ENCODE results near the gene NR6A1. TPM values are rescaled to one million over a fixed set of nuclear protein-coding genes. Genes with fewer than 3 reads are reported as not detected.

NR6A1 gene
- polyA plus RNA-seq, 4 donors = 0.66 to 1.9 (median 1.3) TPM

DNA sequence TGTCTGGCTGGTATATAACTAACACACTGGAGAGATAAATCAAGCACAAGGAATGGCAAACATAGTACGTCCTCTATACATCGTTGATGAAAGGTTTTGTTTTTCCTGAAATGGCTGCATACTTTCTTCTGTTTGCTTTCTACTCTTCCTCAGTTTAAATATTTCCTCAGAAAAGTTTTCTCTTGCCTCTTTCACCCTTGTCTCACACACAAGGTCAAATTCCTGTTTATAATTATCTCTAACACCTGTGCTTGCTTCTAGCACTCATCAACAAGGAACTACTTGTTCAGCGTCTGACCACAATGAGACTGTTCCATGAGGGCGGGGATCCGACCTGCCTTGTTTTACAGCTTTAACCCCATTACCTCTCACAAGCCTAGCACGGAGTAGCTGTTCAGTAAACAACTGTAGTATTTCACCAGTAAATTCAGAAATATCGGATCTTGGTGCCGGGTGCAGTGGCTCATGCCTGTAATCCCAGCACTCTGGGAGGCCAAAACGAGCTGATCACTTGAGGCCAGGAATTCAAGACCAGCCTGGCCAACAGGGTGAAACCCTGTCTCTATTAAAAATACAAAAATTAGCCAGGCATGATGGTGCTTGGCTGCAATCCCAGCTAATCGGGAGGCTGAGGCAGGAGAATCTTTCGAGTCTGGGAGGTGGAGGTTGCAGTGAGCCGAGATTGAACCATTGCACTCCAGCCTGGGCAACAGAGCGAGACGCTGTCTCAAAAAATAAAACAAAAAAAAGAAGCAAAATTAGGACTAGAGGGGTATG lies 37.0 kb downstream of the NR6A1 start:
- no peak for DNase-seq (ENCODE audit: low read depth in 4 of 4, low spot score in 2 of 4)

GRCh38 chr9:124730772-124731171 lies 40.3 kb downstream of the NR6A1 start:
- no peak for DNase-seq (ENCODE audit: low read depth in 4 of 4, low spot score in 2 of 4)

- no peak for DNase-seq (ENCODE audit: low read depth in 4 of 4, low spot score in 2 of 4)
These were observed 44.2 kb downstream of the NR6A1 start for GRCh38 chr9:124726886-124727285.

DNA sequence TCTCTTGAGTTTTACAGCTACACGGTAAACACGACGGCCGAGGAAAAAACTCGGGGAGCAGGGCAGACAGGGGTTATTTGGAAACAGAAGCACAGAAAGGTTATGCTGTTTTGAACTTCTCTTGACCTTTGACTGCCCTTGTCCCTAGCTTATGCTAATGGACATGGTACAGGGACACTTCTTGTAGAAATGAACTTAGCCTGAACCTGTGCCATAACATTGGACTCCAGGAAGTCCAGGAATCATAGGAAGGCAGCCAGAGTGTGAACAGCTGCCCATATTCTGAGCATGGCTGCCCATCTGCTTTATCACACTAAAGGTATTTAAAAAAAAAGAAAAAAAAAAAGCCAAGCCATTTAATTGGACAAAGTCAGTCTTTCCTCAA lies 46.1 kb downstream of the NR6A1 start:
- no peak for DNase-seq (ENCODE audit: low read depth in 4 of 4, low spot score in 2 of 4)

- no peak for DNase-seq (ENCODE audit: low read depth in 4 of 4, low spot score in 2 of 4)
These were observed 46.6 kb downstream of the NR6A1 start for GRCh38 chr9:124724415-124725067.

DNA sequence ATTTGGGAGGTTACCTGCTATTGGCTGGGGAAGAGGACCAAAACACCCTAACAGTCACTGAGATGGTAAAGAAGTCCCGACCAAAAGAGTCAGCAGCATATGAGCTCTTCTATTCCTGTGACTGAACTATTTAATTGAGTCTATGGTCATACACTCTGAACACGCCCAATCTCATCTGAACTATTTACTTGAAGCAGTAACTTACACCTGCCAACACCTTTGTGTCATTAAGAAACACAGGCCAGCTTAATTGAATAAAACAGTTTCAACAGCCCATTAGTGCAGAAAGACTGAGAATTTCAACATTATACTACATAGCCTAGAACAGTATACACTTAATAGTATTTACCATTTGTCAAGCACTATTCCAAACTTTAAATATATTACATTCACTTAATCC lies 47.8 kb downstream of the NR6A1 start:
- DNase-seq (ENCODE audit: low read depth in 4 of 4, low spot score in 2 of 4) = no peak

DNA sequence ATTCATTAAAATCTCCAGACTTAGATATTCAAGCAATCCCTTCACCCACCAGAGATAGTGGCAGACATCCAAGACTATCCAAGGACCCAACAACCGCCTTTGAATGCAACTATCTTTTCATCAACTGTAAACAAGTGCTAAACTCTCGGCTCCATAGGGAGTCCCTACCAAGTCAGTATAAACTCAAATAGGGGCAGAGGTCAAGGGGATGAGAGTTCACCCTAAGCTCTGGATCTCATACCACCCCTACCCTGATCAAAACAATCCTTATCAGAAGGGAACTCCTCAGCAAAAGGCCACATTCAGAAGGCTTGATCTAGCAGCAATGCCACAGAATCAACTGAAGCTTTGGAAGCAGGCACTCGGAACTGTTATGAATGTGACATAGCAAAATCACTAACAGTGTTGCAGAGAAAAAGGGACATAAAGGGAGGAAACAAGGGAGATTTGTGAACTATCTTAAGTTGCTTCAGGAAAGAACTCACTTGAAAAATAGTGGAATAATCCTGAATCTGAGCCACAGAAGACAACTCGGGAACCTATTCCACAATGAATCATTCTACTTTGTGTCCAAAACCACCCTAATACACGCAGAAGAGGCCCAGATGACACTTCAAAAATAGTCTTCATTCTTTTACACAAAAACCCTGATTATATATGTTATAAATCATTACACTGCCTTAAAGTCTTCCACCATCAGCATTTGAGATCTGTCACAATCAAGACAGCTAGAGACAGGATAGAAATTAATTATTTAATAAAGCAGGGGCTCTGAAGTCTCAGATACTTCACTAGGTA lies 49.8 kb downstream of the NR6A1 start:
- no peak for DNase-seq (ENCODE audit: low read depth in 4 of 4, low spot score in 2 of 4)

DNA sequence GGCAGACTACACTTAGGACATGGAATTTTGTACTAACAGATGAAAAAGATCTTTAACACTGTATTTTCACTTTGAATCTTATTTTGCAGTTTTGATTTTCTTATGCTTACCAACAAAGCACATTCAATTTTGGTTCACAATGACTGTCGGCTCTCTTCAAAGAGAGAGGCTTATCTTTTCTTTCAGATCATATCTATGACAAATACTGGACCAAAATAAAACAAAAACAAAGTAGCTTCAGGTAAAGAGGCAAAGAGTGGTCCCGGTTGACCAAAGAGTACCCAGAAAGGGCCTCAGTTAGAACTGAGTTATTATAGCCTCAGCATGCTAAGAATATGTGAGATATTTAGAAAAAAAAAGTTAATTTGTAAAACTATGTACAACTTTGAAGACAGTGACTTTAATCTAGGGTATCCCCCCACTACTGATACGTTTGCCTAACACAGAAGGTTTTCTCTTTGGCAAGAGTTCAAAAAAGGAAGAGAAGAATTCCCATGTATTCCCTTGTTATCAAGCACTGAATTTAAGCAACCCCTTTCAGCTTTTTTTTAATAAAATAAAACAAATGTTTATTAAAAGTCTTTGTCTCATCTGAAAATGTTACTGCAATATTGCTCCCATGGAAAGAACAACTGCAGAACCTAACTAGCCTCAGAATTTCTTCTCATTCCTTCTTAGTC lies 50.5 kb downstream of the NR6A1 start:
- no peak for DNase-seq (ENCODE audit: low read depth in 4 of 4, low spot score in 2 of 4)

GRCh38 chr9:124718928-124719327 lies 52.2 kb downstream of the NR6A1 start:
- no peak for DNase-seq (ENCODE audit: low read depth in 4 of 4, low spot score in 2 of 4)

DNA sequence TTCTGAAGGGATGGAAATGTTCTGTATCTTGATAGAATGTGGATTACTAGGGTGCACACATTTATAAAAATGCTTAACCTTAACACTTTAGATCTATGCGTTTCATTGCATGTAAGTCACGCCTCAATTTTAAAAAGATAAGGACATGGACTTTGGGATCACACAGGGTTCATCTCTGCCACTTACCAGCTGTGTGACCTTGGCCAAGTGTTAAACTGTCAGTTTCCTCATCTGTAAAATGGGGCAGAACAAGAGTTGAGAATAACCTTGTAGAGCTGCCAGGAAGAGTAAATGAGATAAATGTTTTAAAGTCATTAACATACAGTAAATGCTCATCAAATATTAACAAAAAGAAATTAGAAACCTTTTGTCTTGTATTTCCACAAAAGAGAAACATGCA lies 53.5 kb downstream of the NR6A1 start:
- DNase-seq (ENCODE audit: low read depth in 4 of 4, low spot score in 2 of 4) = no peak

DNA sequence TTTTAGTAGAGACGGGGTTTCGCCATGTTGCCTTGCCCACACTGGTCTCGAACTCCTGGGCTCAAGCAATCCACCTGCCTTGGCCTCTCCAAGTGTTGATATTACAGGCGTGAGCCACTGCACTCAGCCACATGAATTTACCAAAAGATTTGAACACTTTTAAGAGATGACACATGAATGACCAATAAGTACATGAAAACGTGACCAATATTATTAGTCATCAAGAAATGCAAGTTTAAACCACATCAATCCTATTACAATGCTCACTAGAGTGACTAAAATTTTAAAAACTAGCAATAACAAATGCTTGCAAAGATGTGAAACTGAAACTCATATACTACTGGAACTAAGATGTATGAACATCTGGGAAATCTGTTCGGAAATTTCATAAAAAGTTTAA lies 54.3 kb downstream of the NR6A1 start:
- no peak for DNase-seq (ENCODE audit: low read depth in 4 of 4, low spot score in 2 of 4)

DNA sequence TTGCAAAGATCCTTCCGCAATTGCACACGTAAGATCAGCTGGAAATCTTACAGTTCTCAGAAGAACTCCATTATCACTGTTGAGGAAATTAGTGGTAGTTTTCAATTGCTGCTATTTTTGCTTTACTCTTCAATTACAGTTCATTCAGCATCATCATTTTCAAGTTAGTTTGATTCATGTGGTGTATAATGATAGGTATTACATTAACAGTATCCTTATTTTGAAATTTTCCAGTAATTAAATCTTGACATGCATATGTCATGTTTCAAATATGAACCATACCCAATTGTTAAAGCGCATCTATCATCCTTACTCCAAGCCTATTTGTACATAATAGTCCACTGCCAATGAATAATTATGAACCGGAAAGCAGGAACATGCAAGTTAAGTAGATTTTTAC lies 60.3 kb downstream of the NR6A1 start:
- no peak for DNase-seq (ENCODE audit: low read depth in 4 of 4, low spot score in 2 of 4)

GRCh38 chr9:124709292-124709690 lies 61.8 kb downstream of the NR6A1 start:
- DNase-seq (ENCODE audit: low read depth in 4 of 4, low spot score in 2 of 4) = no peak

DNA sequence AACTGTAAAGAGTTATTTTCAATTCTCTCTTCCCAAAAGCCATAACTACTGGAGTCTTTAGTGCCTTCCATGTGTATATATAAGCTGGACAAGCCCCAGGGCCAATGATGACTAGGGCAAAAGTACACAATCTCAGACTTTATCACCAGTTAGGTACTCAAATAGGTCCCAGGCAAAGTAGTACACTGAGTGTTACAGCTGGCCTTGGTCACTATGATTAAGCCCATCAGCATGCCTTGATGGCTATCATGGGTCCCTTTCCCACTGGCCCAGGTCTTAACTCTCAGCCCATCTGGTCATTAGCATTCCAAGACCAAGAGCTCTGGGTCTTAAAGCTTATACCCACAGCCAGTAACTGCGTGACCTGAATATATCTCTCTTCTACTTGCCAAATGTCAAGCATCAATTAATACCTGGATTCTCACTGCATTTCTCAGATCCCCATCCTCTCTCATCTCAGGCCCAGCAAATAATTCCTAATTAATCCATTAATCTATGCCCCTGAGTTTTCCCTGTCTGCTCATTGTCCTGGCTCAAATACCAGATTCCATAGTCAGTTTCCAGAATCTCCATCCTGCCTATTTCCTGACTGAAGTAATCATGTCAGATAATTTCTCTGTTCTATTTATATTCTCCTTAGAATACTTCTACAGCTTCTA lies 62.3 kb downstream of the NR6A1 start:
- no peak for DNase-seq (ENCODE audit: low read depth in 4 of 4, low spot score in 2 of 4)

GRCh38 chr9:124708074-124708473 lies 63.0 kb downstream of the NR6A1 start:
- no peak for DNase-seq (ENCODE audit: low read depth in 4 of 4, low spot score in 2 of 4)

- no peak for DNase-seq (ENCODE audit: low read depth in 4 of 4, low spot score in 2 of 4)
These were observed 63.4 kb downstream of the NR6A1 start for GRCh38 chr9:124707666-124708065.

- DNase-seq (ENCODE audit: low read depth in 4 of 4, low spot score in 2 of 4) = no peak
These were observed 64.4 kb downstream of the NR6A1 start for GRCh38 chr9:124706685-124707084.

GRCh38 chr9:124699575-124699974 lies 71.5 kb downstream of the NR6A1 start:
- DNase-seq (ENCODE audit: low read depth in 4 of 4, low spot score in 2 of 4) = no peak

- DNase-seq (ENCODE audit: low read depth in 4 of 4, low spot score in 2 of 4) = no peak
These were observed 72.8 kb downstream of the NR6A1 start for GRCh38 chr9:124698265-124698664.
